SK-N-SH (cell line): ENCODE results near the gene SOX18. TPM values are rescaled to one million over a fixed set of nuclear protein-coding genes. Genes with fewer than 3 reads are reported as not detected.

Source experiments
- CTCF ChIA-PET: fragments of 300-600, 350-600 bp; formaldehyde crosslinking; extraction: SDS; loops from one replicate; lab custom pipeline; 2021; lab: Yijun Ruan, JAX
- POLR2A ChIA-PET: fragments of 350-600 bp; sonication (Branson Sonifier 250); formaldehyde crosslinking; extraction: SDS; loops from one replicate; lab custom pipeline; 2020; ENCODE audit warnings: antibody characterized with exemption, inconsistent platforms; lab: Yijun Ruan, JAX
- DNase-seq: peaks from one replicate; pipeline ENCODE4 v3.0.0; 2012
- H2AFZ ChIP-seq: fragments of 200-600 bp; sonication (generic); 2 replicates; pipeline ENCODE4 v1.8.1; 2016; ENCODE audit warnings: antibody characterized with exemption, mild to moderate bottlenecking, low read depth
- H3F3A ChIP-seq: fragments of 200-600 bp; sonication (generic); replicated peaks from 2 replicates; pipeline ENCODE3; 2016; ENCODE audit warnings: antibody characterized with exemption, mild to moderate bottlenecking; ENCODE audit not compliant: insufficient read depth
- H3K27ac ChIP-seq, 2 experiments: fragments of 200-500 bp in 1 of 2; fragments of 200-600 bp in 1 of 2; sonication (Bioruptor generic) in 1 of 2; sonication (generic), shearing (Covaris generic) in 1 of 2; 2 replicates each; pipeline versions ENCODE4 v1.5.1 to v1.6.1; 2014 to 2016; ENCODE audit warnings: low read depth in 2 of 2, inconsistent platforms in 1 of 2, low read length in 1 of 2, mild to moderate bottlenecking in 1 of 2, mixed read lengths in 1 of 2
- H3K27me3 ChIP-seq: fragments of 200-600 bp; sonication (generic), shearing (Covaris generic); 2 replicates; pipeline ENCODE4 v1.6.1; 2016; ENCODE audit warnings: mixed run types; ENCODE audit not compliant: insufficient read depth
- H3K36me3 ChIP-seq, 2 experiments: fragments of 200-500 bp in 1 of 2; fragments of 200-600 bp in 1 of 2; sonication (Bioruptor generic) in 1 of 2; sonication (generic) in 1 of 2; replicated peaks in 1 of 2; 2 replicates each; pipeline versions ENCODE3 to v1.5.1; 2014 to 2016; ENCODE audit warnings: low read length in 1 of 2, mild to moderate bottlenecking in 1 of 2; ENCODE audit not compliant: insufficient read depth in 2 of 2, control insufficient read depth in 1 of 2
- H3K4me1 ChIP-seq, 2 experiments: fragments of 200-500 bp in 1 of 2; fragments of 200-600 bp in 1 of 2; sonication (Bioruptor generic) in 1 of 2; sonication (generic), shearing (Covaris generic) in 1 of 2; 2 replicates each; pipeline versions ENCODE4 v1.5.1 to v1.6.1; 2014 to 2016; ENCODE audit warnings: low read depth in 1 of 2, low read length in 1 of 2, mixed run types in 1 of 2; ENCODE audit not compliant: insufficient read depth in 2 of 2, control insufficient read depth in 1 of 2
- H3K4me2 ChIP-seq: fragments of 200-600 bp; sonication (generic), shearing (Covaris generic); 2 replicates; pipeline ENCODE4 v1.6.1; 2017; ENCODE audit warnings: mixed run types
- H3K4me3 ChIP-seq, 2 experiments: fragments of 200-500 bp in 1 of 2; fragments of 200-600 bp in 1 of 2; sonication (Bioruptor generic) in 1 of 2; sonication (generic), shearing (Covaris generic) in 1 of 2; 2 replicates each; pipeline versions ENCODE4 v1.5.1 to v1.8.1; 2014 to 2016; ENCODE audit warnings: low read depth in 2 of 2, inconsistent platforms in 1 of 2, low read length in 1 of 2, mild to moderate bottlenecking in 1 of 2, mixed read lengths in 1 of 2, moderate library complexity in 1 of 2
- H3K79me2 ChIP-seq: fragments of 200-600 bp; sonication (generic); 2 replicates; pipeline ENCODE4 v1.8.1; 2017; ENCODE audit warnings: mild to moderate bottlenecking; ENCODE audit not compliant: insufficient read depth
- H3K9ac ChIP-seq: fragments of 200-600 bp; sonication (generic); 2 replicates; pipeline ENCODE4 v1.6.1; 2017; ENCODE audit warnings: mixed run types
- H3K9me2 ChIP-seq: fragments of 200-600 bp; sonication (generic); 2 replicates; pipeline ENCODE4 v1.6.1; 2017; ENCODE audit warnings: mixed run types
- H3K9me3 ChIP-seq: fragments of 200-600 bp; sonication (generic); 2 replicates; pipeline ENCODE4 v1.6.1; 2017; ENCODE audit warnings: mixed run types, mild to moderate bottlenecking, moderate library complexity
- H4K20me1 ChIP-seq: fragments of 200-600 bp; sonication (generic); 2 replicates; pipeline ENCODE4 v1.6.1; 2017; ENCODE audit warnings: mild to moderate bottlenecking, mixed run types; ENCODE audit not compliant: insufficient read depth
- CHD2 ChIP-seq: fragments of 150-350 bp; IDR thresholded peaks from 2 replicates; pipeline ENCODE4 v1.6.1; 2018; ENCODE audit warnings: low read length; ENCODE audit not compliant: partially characterized antibody
- ELF1 ChIP-seq: IDR thresholded peaks from 2 replicates; pipeline ENCODE4 v1.4.0; 2012
- EZH2phosphoT487 ChIP-seq: fragments of 200-600 bp; sonication (generic); IDR thresholded peaks from 2 replicates; pipeline ENCODE4 v1.6.1; 2017; ENCODE audit warnings: low read depth, mixed run types, mild to moderate bottlenecking, antibody characterized with exemption, moderate library complexity, borderline replicate concordance
- FOSL2 ChIP-seq: IDR thresholded peaks from 2 replicates; pipeline ENCODE4 v1.4.0; 2012; ENCODE audit warnings: low read depth, mild to moderate bottlenecking, moderate library complexity, borderline replicate concordance
- MXI1 ChIP-seq: IDR thresholded peaks from 2 replicates; pipeline ENCODE4 v1.6.1; 2012; ENCODE audit warnings: mild to moderate bottlenecking, low read depth, low read length, improper control_type of control experiment
- NFIC ChIP-seq: IDR thresholded peaks from 2 replicates; pipeline ENCODE4 v1.4.0; 2012; ENCODE audit warnings: borderline replicate concordance
- RFX5 ChIP-seq: IDR thresholded peaks from 2 replicates; pipeline ENCODE4 v1.6.1; 2012; ENCODE audit warnings: mild to moderate bottlenecking, improper control_type of control experiment, low read length
- RXRA ChIP-seq: IDR thresholded peaks from 2 replicates; pipeline ENCODE4 v1.4.0; 2012; ENCODE audit warnings: low read depth, mild to moderate bottlenecking, borderline replicate concordance
- TCF12 ChIP-seq: IDR thresholded peaks from 2 replicates; pipeline ENCODE4 v1.4.0; 2012
- YY1 ChIP-seq: IDR thresholded peaks from 2 replicates; pipeline ENCODE4 v1.4.0; 2012; ENCODE audit warnings: low read depth, mild to moderate bottlenecking
- WGBS: methylation state at CpG from one replicate; pipeline ENCODE4 v1.1.6; 2017; ENCODE audit warnings: low lambda C conversion rate; 5-methylcytosine and 5-hydroxymethylcytosine counted together
- polyA plus RNA-seq, 3 experiments: library from polyadenylated mRNA; depleted of rRNA; stranded (reverse); fragments of >200 nt; gene quantifications; 2 replicates each; pipeline ENCODE4 v1.2.3, GENCODE V29; 2012

SOX18 gene
- polyA plus RNA-seq, 1 of the 3 experiments (the other 2 are of a cell fraction) = not detected

GRCh38 chr20:64064145-64064698 lies 14.8 kb upstream of the SOX18 start:
- Histone ChIP-seq H3F3A (peaks cover 4% of the 10 kb centered on the region), H3K9me2 (no peaks in the 10 kb centered on the region), H3K79me2 (peaks cover 15% of the 10 kb centered on the region; the same call in 1 of the 2 replicates), H4K20me1 (no peaks in the 10 kb centered on the region), H3K4me3 (peak overlapping the region; percentile 91 to 93), H3K36me3 (no peaks in the 10 kb centered on the region), H3K4me1 (peaks cover 14 to 21% of the 10 kb centered on the region in 2 experiments; a peak in 2 of 4 replicates), H3K4me2 (peak overlapping the region; percentile 96), H2AFZ (no peak overlapping the region), H3K27me3 (no peaks in the 10 kb centered on the region), H3K9me3 (no peaks in the 10 kb centered on the region), H3K27ac (peak overlapping the region in 1 of 2 experiments; percentile 64; a peak in 2 of 4 replicates), H3K9ac (peak overlapping the region; percentile 90; the same call in 1 of the 2 replicates)
- 30% methylated on average over 12 of the region's 12 CpGs for WGBS
- ChIA-PET CTCF (interaction anchor here (1.2 to 2.3 kb wide), 3 partner anchors 17 to 56 kb away, joined by 3 to 12 read pairs (median 5); no protein-coding TSS in a partner anchor), POLR2A (no interaction called here)
- DNase-seq = no peak
- peak; percentile 24; the same call in 1 of the 2 replicates for TF ChIP-seq TCF12
- peak; percentile 53; the same call in 1 of the 2 replicates for TF ChIP-seq FOSL2
- TF ChIP-seq NFIC = peak; percentile 50
- no peak for TF ChIP-seq RXRA
- no peak for TF ChIP-seq EZH2phosphoT487
- no peak for TF ChIP-seq ELF1
- TF ChIP-seq CHD2 = no peak

- H3K4me3 ChIP-seq = peak overlapping the region; percentile 91 to 93
- 1% methylated on average over 14 of the region's 51 CpGs for whole genome bisulfite sequencing
- no peak for TF ChIP-seq RFX5
- TF ChIP-seq MXI1 = no peak
- TF ChIP-seq YY1 = no peak
- TF ChIP-seq, all 33 proteins: peak for 0
- Histone ChIP-seq H2AFZ (peak overlapping the region; percentile 68; the same call in 1 of the 2 replicates), H3K9me3 (no peaks in the 10 kb centered on the region), H3K27ac (peak overlapping the region; percentile 64; a peak in 3 of 4 replicates), H3F3A (peaks cover 4% of the 10 kb centered on the region), H3K27me3 (no peaks in the 10 kb centered on the region), H3K9ac (peak overlapping the region; percentile 90), H3K36me3 (no peaks in the 10 kb centered on the region), H3K9me2 (no peaks in the 10 kb centered on the region), H4K20me1 (no peaks in the 10 kb centered on the region), H3K4me1 (peaks cover 14 to 21% of the 10 kb centered on the region in 2 experiments; a peak in 2 of 4 replicates), H3K4me2 (peak overlapping the region; percentile 96), H3K79me2 (peaks cover 15% of the 10 kb centered on the region; the same call in 1 of the 2 replicates)
- ChIA-PET CTCF (interaction anchor here (0.6 to 2.5 kb wide), 10 partner anchors 8 to 83 kb away, joined by 3 to 12 read pairs (median 6); partner anchors contain the start of gene LKAAEAR1), POLR2A (interaction anchor here (0.5 to 1.5 kb wide), 9 partner anchors 9 to 198 kb away, joined by 3 to 7 read pairs (median 4); partner anchors contain the start of genes OPRL1, PRPF6, RGS19 and TPD52L2)
- DNase-seq = peak; percentile 76
Measured at GRCh38 chr20:64063389-64064144, 14.1 kb upstream of the SOX18 start.
